Panc1 (cell line): Measurements from ENCODE around the gene KPTN. TPM values are rescaled to one million over a fixed set of nuclear protein-coding genes. Genes with fewer than 3 reads are reported as not detected.

Experiments
- ATAC-seq: fragments of 200-7000 bp; cut with Tn5 transposase; 2 replicates; pipeline ENCODE4 v1.9.1; 2020; ENCODE audit warnings: mild to moderate bottlenecking, moderate library complexity
- BruUV-seq: library from RNA; stranded (reverse); fragments of 400-500 nt; replicated peaks from 2 replicates; lab custom pipeline; 2021; lab: Mats Ljungman, UMichigan
- CTCF ChIA-PET: fragments of 300-600 bp; sonication (Branson Sonifier 250); formaldehyde crosslinking; loops from one replicate; lab custom pipeline; 2022; ENCODE audit warnings: antibody characterized with exemption; lab: Charles Lee
- POLR2A ChIA-PET: fragments of 300-600 bp; sonication (Branson Sonifier 250); formaldehyde crosslinking; loops from one replicate; lab custom pipeline; 2022; ENCODE audit warnings: antibody characterized with exemption; lab: Charles Lee
- DNase-seq: peaks from one replicate; pipeline ENCODE4 v3.0.0-alpha.2; 2010; ENCODE audit warnings: low read depth, low spot score
- H3K27ac ChIP-seq: 2 replicates; pipeline ENCODE4 v1.5.1; 2011; ENCODE audit warnings: mild to moderate bottlenecking, low read length, inconsistent platforms
- H3K27me3 ChIP-seq: fragments of 200-500 bp; sonication (Bioruptor generic); 2 replicates; pipeline ENCODE4 v1.6.0; 2014; ENCODE audit warnings: low read length, inconsistent platforms; ENCODE audit not compliant: control insufficient read depth, insufficient read depth
- H3K36me3 ChIP-seq: fragments of 200-500 bp; sonication (Bioruptor generic); 2 replicates; pipeline ENCODE4 v1.5.1; 2014; ENCODE audit warnings: inconsistent platforms, mild to moderate bottlenecking, low read length, moderate library complexity; ENCODE audit not compliant: control insufficient read depth, insufficient read depth
- H3K4me1 ChIP-seq: 2 replicates; pipeline ENCODE4 v1.5.1; 2011; ENCODE audit warnings: inconsistent platforms, mild to moderate bottlenecking, low read length, moderate library complexity; ENCODE audit not compliant: control insufficient read depth, insufficient read depth
- H3K4me3 ChIP-seq, 2 experiments: 2 replicates each; pipeline ENCODE4 v1.5.1; 2011 to 2012; ENCODE audit warnings: low read depth in 2 of 2, low read length in 2 of 2, mild to moderate bottlenecking in 2 of 2, inconsistent platforms in 1 of 2, moderate library complexity in 1 of 2
- H3K9me3 ChIP-seq: fragments of 200-500 bp; sonication (Bioruptor generic); 2 replicates; pipeline ENCODE4 v1.5.1; 2014; ENCODE audit warnings: low read depth, mild to moderate bottlenecking, inconsistent platforms, low read length, moderate library complexity; ENCODE audit not compliant: control insufficient read depth, insufficient read depth
- CTCF ChIP-seq: fragments of 450-650 bp; IDR thresholded peaks from 2 replicates; pipeline ENCODE4 v1.5.1; 2017; ENCODE audit warnings: mild to moderate bottlenecking
- POLR2AphosphoS5 ChIP-seq: IDR thresholded peaks from 2 replicates; pipeline ENCODE4 v1.6.1; 2012; ENCODE audit warnings: mild to moderate bottlenecking, low read depth, low read length, moderate library complexity
- REST ChIP-seq, 2 experiments: IDR thresholded peaks; 2 replicates each; pipeline ENCODE4 v1.6.1; 2011 to 2012; ENCODE audit warnings: low read depth in 2 of 2, control low read depth in 1 of 2, low read length in 1 of 2, mild to moderate bottlenecking in 1 of 2, moderate library complexity in 1 of 2; ENCODE audit not compliant: insufficient read depth in 1 of 2
- SIN3A ChIP-seq: IDR thresholded peaks from 2 replicates; pipeline ENCODE4 v1.6.1; 2012; ENCODE audit warnings: low read depth, mild to moderate bottlenecking, low read length, moderate library complexity, borderline replicate concordance; ENCODE audit not compliant: insufficient read depth
- TCF7L2 ChIP-seq: IDR thresholded peaks from 2 replicates; pipeline ENCODE4 v1.6.1; 2011; ENCODE audit warnings: mild to moderate bottlenecking, low read depth, low read length, inconsistent platforms
- in situ Hi-C: cut with HindIII; loops from 2 replicates; pipeline ENCODE4 v1.10.0; 2016; ENCODE audit warnings: low sequenced_read_pairs, low pct_unique_long_range_greater_than_20kb
- intact Hi-C: fragments of 100-400 bp; cut with micrococcal nuclease; formaldehyde crosslinking; loops from one replicate; pipeline ENCODE4 v1.10.0; 2022; ENCODE audit not compliant: unreplicated experiment
- total RNA-seq: library from RNA; stranded (reverse); gene quantifications from one replicate; pipeline ENCODE4 v1.2.1, GENCODE V29; 2021; ENCODE audit not compliant: unreplicated experiment

KPTN gene
- total RNA-seq, 1 experiment from 2014 or later, result 26.5 TPM

- ChIA-PET CTCF (no interaction called here), POLR2A (interaction anchor here (0.5 to 0.6 kb wide), 2 partner anchors 110 to 121 kb away, joined by 5 to 7 read pairs; no protein-coding TSS in a partner anchor)
- no TSS peak for BruUV-seq
Observed at GRCh38 chr19:47490847-47491246, 6.8 kb upstream of the KPTN start.

GRCh38 chr19:47490031-47490430 lies 6.0 kb upstream of the KPTN start:
- no TSS peak for BruUV-seq
- CTCF ChIA-PET, result no interaction called here
- POLR2A ChIA-PET, result no interaction called here

More at GRCh38 chr19:47490847-47491246, 6.8 kb upstream of the KPTN start:
- Histone ChIP-seq H3K27me3 (no peaks in the 10 kb centered on the region), H3K27ac (no peak overlapping the region), H3K4me3 (no peak overlapping the region), H3K36me3 (no peaks in the 10 kb centered on the region), H3K4me1 (no peaks in the 10 kb centered on the region; the same call in 1 of the 2 replicates), H3K9me3 (no peaks in the 10 kb centered on the region)
- TF ChIP-seq TCF7L2, result no peak
- no peak for TF ChIP-seq CTCF
- TF ChIP-seq POLR2AphosphoS5, result no peak
- no peak for TF ChIP-seq REST (IDR thresholded peaks at IDR 0.05; ENCODE audit: insufficient read depth in 1 of 2, low read depth in 2 of 2, low read length in 1 of 2)
- TF ChIP-seq SIN3A, result no peak
- ATAC-seq, result no peak
- intact Hi-C loops (no loop called here), in situ Hi-C loops (no loop called here)
- DNase-seq, result no peak

More at GRCh38 chr19:47490031-47490430, 6.0 kb upstream of the KPTN start:
- ATAC-seq, result no peak
- Histone ChIP-seq H3K4me1 (peaks cover 2% of the 10 kb centered on the region), H3K4me3 (no peak overlapping the region), H3K36me3 (no peaks in the 10 kb centered on the region), H3K27ac (no peak overlapping the region), H3K9me3 (no peaks in the 10 kb centered on the region), H3K27me3 (no peaks in the 10 kb centered on the region)
- no peak for DNase-seq
- in situ Hi-C loops (no loop called here), intact Hi-C loops (no loop called here)
- no peak for TF ChIP-seq CTCF
- TF ChIP-seq SIN3A, result no peak
- TF ChIP-seq POLR2AphosphoS5, result no peak
